Stomach smooth muscle (tissue), 2 donors: Measurements from ENCODE around the gene PEX5L.

Experiments
- H3K27ac ChIP-seq: one replicate; pipeline ENCODE4 v1.7.0; 2013; ENCODE audit warnings: mild to moderate bottlenecking, low read length, inconsistent platforms
- H3K27me3 ChIP-seq, 2 donors: one replicate each; pipeline ENCODE4 v1.7.0; 2013; ENCODE audit warnings: low read length in 2 of 2; ENCODE audit not compliant: insufficient read depth in 2 of 2, control insufficient read depth in 1 of 2
- H3K36me3 ChIP-seq, 2 donors: one replicate each; pipeline ENCODE4 v1.7.0; 2013; ENCODE audit warnings: low read length in 2 of 2; ENCODE audit not compliant: control insufficient read depth in 2 of 2, insufficient read depth in 2 of 2
- H3K4me1 ChIP-seq: one replicate; pipeline ENCODE4 v1.7.0; 2013; ENCODE audit warnings: low read length; ENCODE audit not compliant: control insufficient read depth, insufficient read depth
- H3K4me3 ChIP-seq, 2 donors: one replicate each; pipeline ENCODE4 v1.7.0; 2013; ENCODE audit warnings: low read length in 2 of 2
- H3K9ac ChIP-seq, 2 donors: one replicate each; pipeline ENCODE4 v1.7.0; 2013; ENCODE audit warnings: low read length in 2 of 2, mild to moderate bottlenecking in 1 of 2
- H3K9me3 ChIP-seq, 2 donors: one replicate each; pipeline ENCODE4 v1.7.0; 2013; ENCODE audit warnings: low read length in 2 of 2; ENCODE audit not compliant: control insufficient read depth in 2 of 2
- donor health status: healthy.
- donor health status: Pancreatic carcinoma.

The PEX5L gene

DNA sequence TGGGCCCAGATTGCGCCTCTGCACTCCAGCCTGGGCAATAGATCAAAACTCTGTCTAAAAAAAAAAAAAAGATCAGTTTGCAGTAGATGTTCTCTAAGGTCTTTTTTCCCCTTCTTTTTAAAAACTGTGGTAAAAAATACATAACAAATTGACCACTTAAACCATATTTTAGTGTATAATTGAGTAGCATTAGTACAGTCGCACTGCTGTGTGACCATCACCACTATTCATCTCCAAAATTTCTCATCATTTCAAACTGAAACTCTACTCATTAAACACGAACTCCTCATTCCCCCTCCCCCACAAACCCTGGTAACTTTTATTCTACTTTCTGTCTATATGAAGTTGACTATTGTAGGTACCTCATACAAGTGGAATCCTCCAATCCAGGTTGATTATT, 160.3 kb downstream of the PEX5L start:
- no peak overlapping the region for H3K9ac ChIP-seq
- no peak overlapping the region for H3K27ac ChIP-seq
- no peak overlapping the region for H3K4me3 ChIP-seq
- H3K27me3 ChIP-seq = no peaks in the 10 kb centered on the region
- H3K4me1 ChIP-seq = no peaks in the 10 kb centered on the region
- no peaks in the 10 kb centered on the region for H3K9me3 ChIP-seq
- H3K36me3 ChIP-seq = no peaks in the 10 kb centered on the region

DNA sequence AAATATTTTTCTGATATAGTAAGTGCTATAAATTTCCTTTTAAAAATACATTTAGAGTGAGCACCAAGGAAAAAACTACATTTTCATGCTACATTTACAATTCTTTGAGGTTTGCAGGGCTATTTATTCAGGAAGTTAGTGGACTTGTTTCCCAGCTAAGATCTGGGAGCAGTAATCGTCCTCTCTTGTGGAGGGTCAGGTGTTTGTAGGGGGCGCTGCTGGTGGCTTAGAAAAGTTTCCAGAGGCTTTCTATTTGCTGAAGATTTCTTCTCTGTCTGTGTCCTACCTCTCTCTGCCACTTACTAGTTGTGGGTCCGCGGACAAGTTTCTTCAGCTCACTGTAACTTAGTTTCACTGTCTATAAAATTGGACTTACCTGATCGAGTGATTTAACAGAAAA, 163.9 kb downstream of the PEX5L start:
- no peak overlapping the region for H3K27ac ChIP-seq
- H3K4me3 ChIP-seq = no peak overlapping the region
- H3K9me3 ChIP-seq = no peaks in the 10 kb centered on the region
- no peak overlapping the region for H3K9ac ChIP-seq
- H3K27me3 ChIP-seq = no peaks in the 10 kb centered on the region
- no peaks in the 10 kb centered on the region for H3K4me1 ChIP-seq
- no peaks in the 10 kb centered on the region for H3K36me3 ChIP-seq

DNA sequence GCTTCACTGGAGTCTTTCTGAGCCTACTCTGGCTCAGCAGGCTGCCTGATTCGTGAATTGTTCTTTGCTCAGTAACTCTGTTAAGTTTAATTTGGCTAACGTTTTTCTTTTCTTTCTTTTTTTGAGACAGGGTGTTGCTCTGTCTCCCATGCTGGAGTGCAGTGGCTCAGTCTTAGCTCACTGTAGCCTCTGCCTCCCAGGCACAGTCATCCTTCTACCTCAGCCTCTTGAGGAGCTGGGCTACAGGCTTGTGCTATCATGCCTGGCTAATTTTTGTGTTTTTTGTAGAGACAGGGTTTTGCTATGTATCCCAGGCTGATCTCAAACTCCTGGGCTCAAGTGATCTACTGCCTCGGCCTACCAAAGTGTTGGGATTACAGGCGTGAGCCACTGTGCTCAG, 165.0 kb downstream of the PEX5L start:
- Histone ChIP-seq H3K9ac (no peak overlapping the region), H3K4me3 (no peak overlapping the region), H3K9me3 (no peaks in the 10 kb centered on the region), H3K4me1 (no peaks in the 10 kb centered on the region), H3K27me3 (no peaks in the 10 kb centered on the region), H3K36me3 (no peaks in the 10 kb centered on the region), H3K27ac (no peak overlapping the region)

DNA sequence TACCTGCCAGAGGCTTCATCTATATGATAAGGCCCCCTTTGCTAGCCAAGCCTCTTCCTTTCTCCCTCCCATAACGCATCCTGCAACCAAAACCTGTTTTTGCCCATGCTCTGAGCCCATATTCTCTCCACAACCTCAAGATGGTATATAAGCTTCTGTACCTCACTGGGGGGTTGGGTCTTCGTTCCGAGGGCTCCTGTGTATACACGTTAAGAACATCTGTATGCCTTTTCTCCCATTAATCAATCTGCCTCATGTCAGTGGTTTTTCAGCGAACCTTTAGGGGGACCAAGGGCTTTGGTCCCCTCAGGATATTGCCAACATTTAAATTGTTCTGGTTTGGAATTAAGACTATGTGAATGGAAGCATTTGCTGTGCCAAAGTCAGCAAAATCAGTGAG, 168.0 kb downstream of the PEX5L start:
- H3K9me3 ChIP-seq = no peaks in the 10 kb centered on the region
- no peak overlapping the region for H3K27ac ChIP-seq
- no peak overlapping the region for H3K9ac ChIP-seq
- H3K36me3 ChIP-seq = no peaks in the 10 kb centered on the region
- no peak overlapping the region for H3K4me3 ChIP-seq
- no peaks in the 10 kb centered on the region for H3K4me1 ChIP-seq
- H3K27me3 ChIP-seq = no peaks in the 10 kb centered on the region

DNA sequence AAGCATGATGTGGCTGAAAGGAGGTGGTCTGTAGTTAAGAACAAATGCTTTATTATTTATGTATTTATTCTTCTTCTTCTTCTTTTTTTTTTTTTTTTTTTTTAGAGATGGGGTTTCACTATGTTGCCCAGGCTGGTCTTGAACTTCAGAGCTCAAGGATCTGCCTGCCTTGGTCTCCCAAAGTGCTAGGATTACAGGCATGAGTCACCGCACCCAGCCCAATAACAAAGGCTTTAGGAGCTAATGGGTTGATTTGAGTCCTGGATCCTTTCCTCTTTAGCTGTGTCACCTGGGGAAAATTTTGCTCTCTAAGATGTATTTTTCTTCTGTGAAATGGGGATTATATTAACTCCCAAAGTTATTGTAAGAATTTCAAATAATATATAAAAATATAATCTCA, 168.8 kb downstream of the PEX5L start:
- H3K27me3 ChIP-seq = no peaks in the 10 kb centered on the region
- no peaks in the 10 kb centered on the region for H3K4me1 ChIP-seq
- no peak overlapping the region for H3K27ac ChIP-seq
- H3K4me3 ChIP-seq = no peak overlapping the region
- no peak overlapping the region for H3K9ac ChIP-seq
- H3K9me3 ChIP-seq = no peaks in the 10 kb centered on the region
- no peaks in the 10 kb centered on the region for H3K36me3 ChIP-seq

DNA sequence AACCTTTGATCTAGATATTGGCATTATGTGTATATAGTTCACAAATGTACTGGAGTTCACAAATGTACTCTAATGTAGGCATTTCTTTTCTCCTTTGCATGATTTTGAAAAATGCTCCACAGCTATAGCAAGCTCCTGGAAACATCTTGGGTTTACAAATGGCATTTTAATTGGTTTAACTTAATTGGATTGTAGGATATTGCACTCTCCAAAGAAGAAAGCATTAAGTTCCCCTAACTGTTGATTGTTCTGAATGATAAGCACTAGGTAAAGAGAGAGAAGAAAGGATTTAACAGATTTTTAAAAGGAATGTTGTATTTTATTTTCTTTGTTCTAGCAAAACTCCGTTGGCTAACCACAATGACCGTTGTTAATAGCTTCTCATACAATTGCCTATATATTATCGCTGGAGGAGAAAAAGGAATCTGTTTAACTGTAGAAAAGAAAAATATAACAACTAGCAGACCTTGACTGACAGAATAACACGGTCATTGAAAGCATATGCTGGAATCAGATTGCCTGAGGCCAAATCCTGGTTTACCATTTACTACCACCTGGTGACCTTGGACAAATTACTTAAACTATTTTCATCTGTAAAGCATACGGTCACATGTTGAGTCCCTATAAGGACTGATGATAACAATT, 170.8 kb downstream of the PEX5L start:
- no peaks in the 10 kb centered on the region for H3K4me1 ChIP-seq
- H3K9ac ChIP-seq = no peak overlapping the region
- no peaks in the 10 kb centered on the region for H3K36me3 ChIP-seq
- H3K4me3 ChIP-seq = no peak overlapping the region
- H3K9me3 ChIP-seq = no peaks in the 10 kb centered on the region
- no peaks in the 10 kb centered on the region for H3K27me3 ChIP-seq
- H3K27ac ChIP-seq = no peak overlapping the region

DNA sequence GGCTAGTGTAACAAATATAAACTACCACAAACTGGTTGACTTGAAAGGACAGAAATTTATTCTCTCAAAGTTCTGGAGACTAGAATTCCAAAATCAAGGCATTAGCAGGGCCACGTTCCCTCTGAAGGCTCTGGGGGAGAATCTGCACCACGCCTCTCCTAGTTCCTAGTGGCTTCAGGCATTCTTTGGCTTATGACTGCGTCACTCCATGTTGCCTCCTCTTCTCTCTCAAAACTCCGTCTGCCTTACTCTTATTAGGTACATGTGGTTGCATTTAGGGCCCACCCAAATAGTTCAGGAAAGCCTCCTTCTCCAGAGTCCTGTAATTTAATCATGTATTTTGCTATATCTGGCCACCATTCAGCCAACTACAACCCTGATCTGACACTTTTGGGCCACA, 174.8 kb downstream of the PEX5L start:
- Histone ChIP-seq H3K9me3 (no peaks in the 10 kb centered on the region), H3K9ac (no peak overlapping the region), H3K36me3 (no peaks in the 10 kb centered on the region), H3K27ac (no peak overlapping the region), H3K27me3 (no peaks in the 10 kb centered on the region), H3K4me3 (no peak overlapping the region), H3K4me1 (no peaks in the 10 kb centered on the region)

DNA sequence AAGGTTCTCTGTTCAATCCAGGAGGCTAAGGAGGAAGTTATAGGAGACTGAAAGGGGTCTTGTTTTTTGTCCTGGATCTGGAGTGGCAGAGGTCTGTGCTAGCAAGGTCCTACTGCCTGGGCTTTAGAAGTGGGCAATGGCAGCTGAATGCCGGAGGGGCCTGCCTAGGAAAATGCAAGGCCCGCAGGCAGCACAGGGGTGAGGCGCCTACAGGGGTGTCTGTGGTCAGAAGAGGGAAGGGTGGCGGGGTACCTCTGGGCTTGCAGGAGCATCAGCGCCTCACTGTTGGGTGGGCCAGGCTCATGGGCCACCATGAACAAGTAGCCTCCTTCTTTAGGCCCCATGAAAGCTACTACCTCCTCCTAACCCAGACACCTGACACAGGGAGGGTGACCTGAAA, 175.4 kb downstream of the PEX5L start:
- Histone ChIP-seq H3K36me3 (no peaks in the 10 kb centered on the region), H3K9ac (no peak overlapping the region), H3K27ac (no peak overlapping the region), H3K9me3 (no peaks in the 10 kb centered on the region), H3K4me3 (no peak overlapping the region), H3K27me3 (no peaks in the 10 kb centered on the region), H3K4me1 (no peaks in the 10 kb centered on the region)

DNA sequence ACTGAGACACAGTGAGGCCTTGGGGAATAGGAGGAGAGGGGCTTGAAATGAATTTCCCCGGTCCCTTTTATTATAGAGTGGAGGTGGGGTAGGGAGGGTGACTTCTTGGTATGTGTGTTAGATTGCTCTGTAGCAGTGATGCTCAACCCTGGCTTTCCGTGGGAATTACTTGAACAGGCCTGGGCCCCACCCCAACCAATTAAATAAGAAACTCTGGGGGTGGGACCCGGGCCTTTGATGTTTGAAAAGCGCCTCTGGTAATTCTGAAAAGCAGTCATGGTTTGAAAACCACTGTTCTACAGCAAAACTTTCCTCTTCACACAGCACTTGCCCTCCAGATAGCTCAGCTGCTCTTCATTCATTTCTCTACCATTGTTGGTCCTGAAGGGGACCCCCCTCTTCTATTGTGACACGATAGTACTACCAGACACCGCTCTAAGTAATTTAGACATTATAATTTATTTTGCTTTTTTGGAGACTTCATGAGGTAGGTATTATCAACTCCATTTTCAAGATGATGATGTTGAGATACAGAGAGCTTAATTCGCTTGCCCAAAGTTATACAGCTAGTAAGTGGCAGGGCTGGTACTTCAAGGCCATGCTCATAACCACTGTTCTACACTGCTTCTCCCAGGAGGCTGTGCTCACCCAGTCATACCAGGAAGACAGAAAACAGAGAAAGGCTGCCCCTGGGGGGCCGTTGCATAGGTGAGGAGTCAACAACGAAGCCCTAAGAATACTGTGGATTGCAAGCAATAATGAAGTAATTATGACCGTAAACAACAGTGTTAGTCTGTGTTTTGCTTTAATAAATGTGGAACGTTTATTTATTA, 176.2 kb downstream of the PEX5L start:
- H3K9ac ChIP-seq = no peak overlapping the region
- no peak overlapping the region for H3K27ac ChIP-seq
- H3K4me3 ChIP-seq = no peak overlapping the region
- H3K27me3 ChIP-seq = no peaks in the 10 kb centered on the region
- no peaks in the 10 kb centered on the region for H3K36me3 ChIP-seq
- H3K4me1 ChIP-seq = no peaks in the 10 kb centered on the region
- peaks cover 0 to 2% of the 10 kb centered on the region in 2 donors for H3K9me3 ChIP-seq

DNA sequence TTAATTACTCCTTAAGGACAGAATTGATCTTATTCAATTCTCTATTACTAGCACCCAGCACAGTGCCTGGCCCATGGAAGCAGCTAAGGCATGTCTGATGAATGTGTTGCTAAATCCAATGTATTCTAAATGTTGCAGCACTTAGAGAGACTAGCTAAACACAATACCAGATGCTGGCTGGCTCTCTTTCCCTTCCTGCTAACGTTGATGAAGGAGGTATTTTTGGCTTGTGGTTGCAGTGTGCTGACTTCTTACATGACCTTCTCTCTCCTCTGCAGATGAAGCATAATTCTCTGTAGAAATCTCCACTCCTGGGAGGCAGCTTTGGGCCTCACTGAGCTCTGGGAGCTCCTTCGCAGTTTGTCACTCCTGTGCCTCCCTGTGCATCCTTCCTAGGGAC, 183.6 kb downstream of the PEX5L start:
- Histone ChIP-seq H3K4me1 (no peaks in the 10 kb centered on the region), H3K4me3 (no peak overlapping the region), H3K27ac (no peak overlapping the region), H3K27me3 (no peaks in the 10 kb centered on the region), H3K9ac (no peak overlapping the region), H3K36me3 (no peaks in the 10 kb centered on the region), H3K9me3 (peaks cover 0 to 2% of the 10 kb centered on the region in 2 donors)
